ENCODE data around the gene CCNO. TPM values are rescaled to one million over a fixed set of nuclear protein-coding genes. Genes with fewer than 3 reads are reported as not detected.

The CCNO gene
- total RNA-seq, 1 experiment from 2014 or later, result 0.35 TPM

- peak overlapping the region; percentile 47 for H3K4me3 ChIP-seq (ENCODE audit: insufficient read depth, low read depth, low read length)
- peaks cover 99% of the 10 kb centered on the region for H3K27me3 ChIP-seq (ENCODE audit: control insufficient read depth, insufficient read depth, low read length)
- DNase-seq, result peak; percentile 38
- no peaks in the 10 kb centered on the region for H3K36me3 ChIP-seq (replicated peaks; ENCODE audit: control insufficient read depth, insufficient read depth, low read length)
These were observed 5.6 kb downstream of the CCNO start for GRCh38 chr5:55227664-55228430.

- Histone ChIP-seq H3K36me3 (replicated peaks; ENCODE audit: control insufficient read depth, insufficient read depth, low read length) (no peaks in the 10 kb centered on the region), H3K4me3 (ENCODE audit: insufficient read depth, low read depth, low read length) (peak within 1 kb of the TSS; percentile 47), H3K27me3 (ENCODE audit: control insufficient read depth, insufficient read depth, low read length) (peaks cover 99% of the 10 kb centered on the region)
- DNase-seq, result peak; percentile 96
These were observed 6.3 kb downstream of the CCNO start, which contains the start of gene MCIDAS for GRCh38 chr5:55226934-55227663. MCIDAS (minus strand) TSS chr5:55227315; CDS start chr5:55227138, 177 bp downstream.

GRCh38 chr5:55226027-55226933, 7.1 kb downstream of the CCNO start:
- Histone ChIP-seq H3K36me3 (replicated peaks; ENCODE audit: control insufficient read depth, insufficient read depth, low read length) (no peaks in the 10 kb centered on the region), H3K27me3 (ENCODE audit: control insufficient read depth, insufficient read depth, low read length) (peaks cover 99% of the 10 kb centered on the region), H3K4me3 (ENCODE audit: insufficient read depth, low read depth, low read length) (peak overlapping the region; percentile 47)
- peak; percentile 92 for DNase-seq

- H3K27me3 ChIP-seq (ENCODE audit: control insufficient read depth, insufficient read depth, low read length), result peaks cover 99% of the 10 kb centered on the region
These were observed 8.1 kb downstream of the CCNO start for GRCh38 chr5:55225346-55225745.

GRCh38 chr5:55223812-55224240, 9.6 kb downstream of the CCNO start:
- Histone ChIP-seq H3K4me3 (ENCODE audit: insufficient read depth, low read depth, low read length) (no peak overlapping the region), H3K27me3 (ENCODE audit: control insufficient read depth, insufficient read depth, low read length) (peaks cover 100% of the 10 kb centered on the region)

More at GRCh38 chr5:55225346-55225745, 8.1 kb downstream of the CCNO start:
- Histone ChIP-seq H3K4me3 (ENCODE audit: insufficient read depth, low read depth, low read length) (no peak overlapping the region), H3K36me3 (replicated peaks; ENCODE audit: control insufficient read depth, insufficient read depth, low read length) (no peaks in the 10 kb centered on the region)
- no peak for DNase-seq

GRCh38 chr5:55222985-55223811, 10.2 kb downstream of the CCNO start:
- peak; percentile 80 for DNase-seq
- H3K27me3 ChIP-seq (ENCODE audit: control insufficient read depth, insufficient read depth, low read length), result peaks cover 96% of the 10 kb centered on the region
- peak overlapping the region; percentile 19; the same call in 1 of the 2 replicates for H3K4me3 ChIP-seq (ENCODE audit: insufficient read depth, low read depth, low read length)
- H3K36me3 ChIP-seq (replicated peaks; ENCODE audit: control insufficient read depth, insufficient read depth, low read length), result no peaks in the 10 kb centered on the region

More at GRCh38 chr5:55223812-55224240, 9.6 kb downstream of the CCNO start:
- no peak for DNase-seq
- H3K36me3 ChIP-seq (replicated peaks; ENCODE audit: control insufficient read depth, insufficient read depth, low read length), result no peaks in the 10 kb centered on the region

GRCh38 chr5:55222092-55222984, 11.1 kb downstream of the CCNO start:
- DNase-seq, result peak; percentile 61
- Histone ChIP-seq H3K4me3 (ENCODE audit: insufficient read depth, low read depth, low read length) (no peak overlapping the region), H3K27me3 (ENCODE audit: control insufficient read depth, insufficient read depth, low read length) (peaks cover 94% of the 10 kb centered on the region), H3K36me3 (replicated peaks; ENCODE audit: control insufficient read depth, insufficient read depth, low read length) (no peaks in the 10 kb centered on the region)

- peak; percentile 89 for DNase-seq
- H3K4me3 ChIP-seq (ENCODE audit: insufficient read depth, low read depth, low read length), result peak overlapping the region; percentile 52
These were observed 12.8 kb downstream of the CCNO start for GRCh38 chr5:55220433-55221185.

GRCh38 chr5:55219770-55220169, 13.6 kb downstream of the CCNO start:
- DNase-seq, result no peak
- Histone ChIP-seq H3K27me3 (ENCODE audit: control insufficient read depth, insufficient read depth, low read length) (peaks cover 71% of the 10 kb centered on the region), H3K4me3 (ENCODE audit: insufficient read depth, low read depth, low read length) (no peak overlapping the region), H3K36me3 (replicated peaks; ENCODE audit: control insufficient read depth, insufficient read depth, low read length) (no peaks in the 10 kb centered on the region)

More at GRCh38 chr5:55220433-55221185, 12.8 kb downstream of the CCNO start:
- Histone ChIP-seq H3K27me3 (ENCODE audit: control insufficient read depth, insufficient read depth, low read length) (peaks cover 79% of the 10 kb centered on the region), H3K36me3 (replicated peaks; ENCODE audit: control insufficient read depth, insufficient read depth, low read length) (no peaks in the 10 kb centered on the region)

- peak; percentile 49 for DNase-seq
- H3K27me3 ChIP-seq (ENCODE audit: control insufficient read depth, insufficient read depth, low read length), result peaks cover 63% of the 10 kb centered on the region
- no peak overlapping the region for H3K4me3 ChIP-seq (ENCODE audit: insufficient read depth, low read depth, low read length)
- no peaks in the 10 kb centered on the region for H3K36me3 ChIP-seq (replicated peaks; ENCODE audit: control insufficient read depth, insufficient read depth, low read length)
These were observed 14.4 kb downstream of the CCNO start for GRCh38 chr5:55218967-55219366.

- no peak for DNase-seq
- Histone ChIP-seq H3K4me3 (ENCODE audit: insufficient read depth, low read depth, low read length) (no peak overlapping the region), H3K36me3 (replicated peaks; ENCODE audit: control insufficient read depth, insufficient read depth, low read length) (no peaks in the 10 kb centered on the region), H3K27me3 (ENCODE audit: control insufficient read depth, insufficient read depth, low read length) (peaks cover 2% of the 10 kb centered on the region; the same call in 1 of the 2 replicates)
These were observed 22.1 kb downstream of the CCNO start for GRCh38 chr5:55211184-55211874.

GRCh38 chr5:55205001-55205400, 28.4 kb downstream of the CCNO start:
- Histone ChIP-seq H3K36me3 (replicated peaks; ENCODE audit: control insufficient read depth, insufficient read depth, low read length) (no peaks in the 10 kb centered on the region), H3K4me3 (ENCODE audit: insufficient read depth, low read depth, low read length) (no peak overlapping the region), H3K27me3 (ENCODE audit: control insufficient read depth, insufficient read depth, low read length) (peaks cover 4% of the 10 kb centered on the region; the same call in 1 of the 2 replicates)
- no peak for DNase-seq
